Measurements from ENCODE around the gene CLEC4F.

CLEC4F gene

GRCh38 chr2:70832386-70832785, 12.0 kb upstream of the CLEC4F start:
- H3K4me3 ChIP-seq (replicated peaks; ENCODE audit: low read depth, low read length): no peak overlapping the region
- TF ChIP-seq CTCF (IDR thresholded peaks at IDR 0.05; ENCODE audit: low read length, missing control alignments): no peak
- no peak for DNase-seq (ENCODE audit: low read depth)

- H3K4me3 ChIP-seq (replicated peaks; ENCODE audit: low read depth, low read length): no peak overlapping the region
These were observed 11.5 kb upstream of the CLEC4F start for GRCh38 chr2:70831861-70832260.

GRCh38 chr2:70830366-70830765, 10.0 kb upstream of the CLEC4F start:
- no peak overlapping the region for H3K4me3 ChIP-seq (replicated peaks; ENCODE audit: low read depth, low read length)
- TF ChIP-seq CTCF (IDR thresholded peaks at IDR 0.05; ENCODE audit: low read length, missing control alignments): no peak
- peak; percentile 31 for DNase-seq (ENCODE audit: low read depth)

More at GRCh38 chr2:70831861-70832260, 11.5 kb upstream of the CLEC4F start:
- no peak for DNase-seq (ENCODE audit: low read depth)
- TF ChIP-seq CTCF (IDR thresholded peaks at IDR 0.05; ENCODE audit: low read length, missing control alignments): no peak

GRCh38 chr2:70829916-70830315, 9.5 kb upstream of the CLEC4F start:
- no peak overlapping the region for H3K4me3 ChIP-seq (replicated peaks; ENCODE audit: low read depth, low read length)
- DNase-seq (ENCODE audit: low read depth): no peak
- no peak for TF ChIP-seq CTCF (IDR thresholded peaks at IDR 0.05; ENCODE audit: low read length, missing control alignments)

- TF ChIP-seq CTCF (IDR thresholded peaks at IDR 0.05; ENCODE audit: low read length, missing control alignments): no peak
- no peak overlapping the region for H3K4me3 ChIP-seq (replicated peaks; ENCODE audit: low read depth, low read length)
- DNase-seq (ENCODE audit: low read depth): peak; percentile 81
These were observed 8.8 kb upstream of the CLEC4F start for GRCh38 chr2:70828914-70829824.

- TF ChIP-seq CTCF (IDR thresholded peaks at IDR 0.05; ENCODE audit: low read length, missing control alignments): no peak
- no peak for DNase-seq (ENCODE audit: low read depth)
- no peak overlapping the region for H3K4me3 ChIP-seq (replicated peaks; ENCODE audit: low read depth, low read length)
These were observed 7.7 kb upstream of the CLEC4F start for GRCh38 chr2:70828115-70828514.

GRCh38 chr2:70827388-70827787, 7.0 kb upstream of the CLEC4F start:
- no peak for DNase-seq (ENCODE audit: low read depth)
- H3K4me3 ChIP-seq (replicated peaks; ENCODE audit: low read depth, low read length): no peak overlapping the region
- TF ChIP-seq CTCF (IDR thresholded peaks at IDR 0.05; ENCODE audit: low read length, missing control alignments): no peak

All from fibroblast of pulmonary artery (primary cell).